M059J (cell line): ENCODE measurements around the gene BBIP1. TPM values are rescaled to one million over a fixed set of nuclear protein-coding genes. Genes with fewer than 3 reads are reported as not detected.

Experiments
- DNase-seq: peaks from one replicate; pipeline ENCODE4 v3.0.0-alpha.2; 2012; ENCODE audit warnings: low read depth
- total RNA-seq: library from RNA; depleted of rRNA; stranded (reverse); fragments of >200 nt; shearing (Covaris generic); gene quantifications from 2 replicates; pipeline ENCODE4 v1.2.3, GENCODE V29; 2014; rRNA removed

Gene BBIP1, protein sequence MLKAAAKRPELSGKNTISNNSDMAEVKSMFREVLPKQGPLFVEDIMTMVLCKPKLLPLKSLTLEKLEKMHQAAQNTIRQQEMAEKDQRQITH
- total RNA-seq: 32.1 and 36.2 TPM in 2 replicates

DNA sequence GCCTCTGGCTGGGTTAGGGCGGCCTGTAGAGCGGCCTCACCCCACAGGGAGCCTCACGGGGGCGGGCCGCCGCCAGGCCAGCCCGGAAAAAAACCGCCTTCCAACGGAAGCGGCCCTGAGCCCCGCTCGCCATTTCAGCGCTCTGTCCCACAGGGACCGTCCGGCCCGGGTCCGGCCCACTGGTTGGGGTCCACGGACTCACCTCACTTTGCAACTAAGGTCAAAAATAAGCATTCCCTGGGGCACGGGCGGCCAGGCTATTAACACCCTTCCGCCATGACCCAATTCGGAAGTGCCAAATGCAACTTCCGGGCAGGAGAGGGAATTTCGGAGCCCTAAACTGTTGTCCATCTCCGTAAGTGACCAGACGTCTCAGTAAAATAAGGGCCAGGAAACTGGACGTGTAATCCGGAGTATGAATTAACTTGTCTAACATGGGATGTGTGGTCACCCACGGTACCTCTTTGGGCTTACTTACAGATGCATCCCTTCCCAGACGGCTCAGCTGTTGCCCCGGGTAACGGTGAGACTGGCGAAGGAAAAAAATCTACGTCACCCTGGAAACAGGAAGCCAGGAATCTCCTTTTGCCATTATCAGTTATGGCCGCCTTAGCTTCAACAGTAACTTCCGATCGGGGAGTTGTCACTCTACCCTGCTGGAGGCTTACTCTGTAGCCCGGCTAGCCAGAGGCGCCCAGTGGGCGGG is at the start of gene BBIP1:
Gene BBIP1 (minus strand): TSS at position 538 of the 706 bp plus-strand sequence. CDS start 1,023 bp downstream, outside the sequence.
- peak; percentile 100 for DNase-seq

DNA sequence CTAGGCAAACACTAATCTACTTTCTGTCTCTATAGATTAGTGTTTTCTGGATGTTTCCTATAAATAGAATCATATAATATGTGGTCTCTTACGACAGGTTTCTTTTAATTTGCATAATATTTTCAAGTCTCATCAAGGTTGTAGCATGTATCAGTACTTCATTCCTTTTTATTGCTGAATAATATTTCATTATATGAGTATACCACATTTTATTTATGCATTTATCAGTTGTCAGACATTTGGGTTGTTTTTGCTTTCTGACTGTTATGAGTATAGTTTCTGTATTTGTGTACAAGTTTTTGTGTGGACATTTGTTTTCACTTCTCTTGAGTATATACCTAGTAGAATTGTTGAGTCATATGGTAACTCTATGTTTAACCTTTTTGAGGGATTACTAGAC is 48.7 kb upstream of the BBIP1 start:
- no peak for DNase-seq

DNA sequence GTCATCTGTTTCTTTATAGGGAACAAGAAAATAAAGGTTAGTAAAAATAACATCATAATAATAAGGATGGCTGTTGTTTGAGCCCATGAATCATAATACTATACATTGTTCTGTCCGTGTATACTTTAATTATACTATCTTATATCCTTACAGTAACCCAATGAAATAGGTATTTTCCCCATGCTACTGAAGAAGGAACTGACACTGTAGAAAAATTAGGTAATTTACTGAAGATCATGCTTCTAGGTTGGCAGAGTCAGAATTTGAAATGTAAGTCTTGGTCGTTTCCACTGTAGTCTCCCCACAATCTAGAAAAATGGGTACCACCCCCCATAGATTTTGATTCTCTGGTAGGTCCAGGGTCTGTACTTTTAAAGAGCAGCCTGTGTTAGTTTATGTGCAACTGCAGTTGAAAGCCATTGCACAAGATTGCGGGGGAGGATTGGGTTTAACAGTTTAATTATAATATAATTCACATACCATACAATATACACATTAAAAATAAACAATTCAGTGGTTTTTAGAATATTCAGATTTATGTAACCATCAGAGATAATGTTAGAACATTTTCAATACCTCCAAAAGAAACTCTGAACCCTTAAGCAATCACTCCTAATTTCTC is 48.1 kb upstream of the BBIP1 start:
- no peak for DNase-seq

DNA sequence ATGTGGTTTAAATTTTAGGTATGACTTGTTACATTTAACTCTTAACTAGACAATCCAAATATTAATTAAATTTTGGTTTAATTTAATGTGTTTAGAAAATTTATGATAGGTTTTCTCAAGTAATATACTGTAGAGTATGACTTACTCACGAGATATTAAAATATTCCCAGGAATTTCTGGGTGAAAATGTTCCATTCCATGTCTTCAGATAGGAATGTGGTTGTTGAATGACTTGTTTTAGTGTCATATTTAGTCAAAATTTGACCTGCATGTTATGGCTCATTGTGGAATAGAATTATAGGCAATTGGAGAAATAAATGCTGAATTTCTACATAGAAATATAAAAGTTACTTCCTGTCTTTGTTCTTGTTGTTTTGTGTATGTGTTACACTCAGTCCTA is 47.2 kb upstream of the BBIP1 start:
- DNase-seq: no peak

DNA sequence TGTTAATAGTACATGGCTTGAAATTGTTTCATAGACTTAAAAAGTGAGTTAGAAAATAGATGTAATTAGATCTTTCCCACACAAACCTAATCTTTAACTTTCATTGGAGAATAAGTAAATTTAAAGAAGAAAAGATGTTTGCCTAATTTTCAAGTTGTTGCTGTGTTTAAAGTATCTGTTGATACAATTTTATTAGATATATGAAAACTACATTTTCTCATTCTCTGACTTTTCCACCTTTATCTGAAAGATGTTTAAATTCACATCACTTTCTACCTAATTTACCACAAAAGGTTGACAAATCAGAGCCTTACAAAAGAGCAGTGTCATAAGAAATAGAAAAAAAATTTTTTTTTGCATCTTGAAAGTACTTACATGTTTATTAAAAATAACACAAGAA is 46.2 kb upstream of the BBIP1 start:
- no peak for DNase-seq

DNA sequence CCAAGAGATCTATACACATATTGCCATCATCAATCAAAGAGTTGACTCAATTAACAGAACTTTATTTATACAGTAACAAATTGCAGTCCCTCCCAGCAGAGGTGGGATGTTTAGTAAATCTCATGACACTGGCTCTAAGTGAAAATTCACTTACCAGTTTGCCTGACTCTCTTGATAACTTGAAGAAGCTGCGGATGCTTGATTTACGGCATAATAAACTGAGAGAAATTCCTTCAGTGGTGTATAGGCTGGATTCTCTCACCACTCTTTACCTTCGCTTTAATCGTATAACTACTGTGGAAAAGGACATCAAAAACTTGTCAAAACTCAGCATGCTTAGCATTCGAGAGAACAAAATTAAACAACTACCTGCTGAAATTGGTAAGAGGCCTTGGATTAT is 45.7 kb upstream of the BBIP1 start:
- no peak for DNase-seq

DNA sequence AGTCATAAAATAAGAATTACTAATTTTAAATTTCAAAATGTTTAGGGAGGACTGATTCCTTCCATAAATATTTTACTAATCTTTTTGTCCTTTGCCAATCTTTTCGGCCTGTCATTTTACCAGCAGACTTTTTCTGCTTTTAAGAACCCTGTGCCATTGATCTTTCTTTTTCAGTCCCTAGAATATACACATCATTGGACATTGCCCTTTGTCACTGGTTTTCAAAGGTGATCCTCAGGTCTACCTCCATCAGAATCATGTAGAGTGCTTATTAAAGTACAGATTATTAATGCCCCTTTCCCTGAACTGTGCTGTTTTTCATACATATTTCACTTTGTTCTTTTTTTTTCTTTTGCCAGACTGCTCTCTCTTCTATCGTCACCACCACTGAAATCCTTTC is 44.2 kb upstream of the BBIP1 start:
- DNase-seq: no peak

DNA sequence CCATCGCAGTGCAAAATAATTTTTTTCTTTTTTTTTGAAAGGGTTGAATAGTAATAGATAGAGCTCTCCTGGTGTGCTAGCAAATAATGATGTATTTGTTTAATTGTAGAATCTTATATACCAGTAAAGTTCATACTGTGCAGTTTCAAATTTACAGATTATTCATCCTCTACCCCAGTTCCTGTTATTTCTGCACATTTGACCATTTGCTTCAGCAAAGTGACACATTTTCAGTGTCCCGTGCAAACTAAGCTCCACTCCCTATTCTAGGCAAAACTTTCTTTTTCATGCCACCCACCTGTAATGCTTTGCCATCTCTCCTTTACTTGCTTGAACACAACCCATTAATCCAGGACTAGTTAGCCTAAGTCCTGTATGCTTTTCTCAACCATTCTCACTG is 43.5 kb upstream of the BBIP1 start:
- DNase-seq: no peak

DNA sequence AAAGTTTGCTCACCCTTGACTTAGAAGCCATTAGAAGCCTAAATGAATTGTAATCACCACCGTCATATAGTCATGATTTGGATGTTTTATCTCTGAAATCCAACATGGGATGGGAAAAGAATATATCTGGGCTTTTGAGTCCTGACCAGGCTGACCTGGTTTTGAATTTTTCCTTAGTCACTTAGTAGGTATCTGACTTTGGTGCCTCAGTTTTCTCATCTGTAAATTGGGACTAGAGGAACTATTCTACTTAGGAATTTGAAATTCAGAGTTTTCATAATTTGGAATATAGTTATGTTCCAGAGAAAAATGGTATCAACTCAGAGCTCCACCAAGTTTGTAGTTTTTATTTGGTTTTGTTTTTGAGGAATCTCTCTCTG is 41.3 kb upstream of the BBIP1 start:
- DNase-seq: no peak

DNA sequence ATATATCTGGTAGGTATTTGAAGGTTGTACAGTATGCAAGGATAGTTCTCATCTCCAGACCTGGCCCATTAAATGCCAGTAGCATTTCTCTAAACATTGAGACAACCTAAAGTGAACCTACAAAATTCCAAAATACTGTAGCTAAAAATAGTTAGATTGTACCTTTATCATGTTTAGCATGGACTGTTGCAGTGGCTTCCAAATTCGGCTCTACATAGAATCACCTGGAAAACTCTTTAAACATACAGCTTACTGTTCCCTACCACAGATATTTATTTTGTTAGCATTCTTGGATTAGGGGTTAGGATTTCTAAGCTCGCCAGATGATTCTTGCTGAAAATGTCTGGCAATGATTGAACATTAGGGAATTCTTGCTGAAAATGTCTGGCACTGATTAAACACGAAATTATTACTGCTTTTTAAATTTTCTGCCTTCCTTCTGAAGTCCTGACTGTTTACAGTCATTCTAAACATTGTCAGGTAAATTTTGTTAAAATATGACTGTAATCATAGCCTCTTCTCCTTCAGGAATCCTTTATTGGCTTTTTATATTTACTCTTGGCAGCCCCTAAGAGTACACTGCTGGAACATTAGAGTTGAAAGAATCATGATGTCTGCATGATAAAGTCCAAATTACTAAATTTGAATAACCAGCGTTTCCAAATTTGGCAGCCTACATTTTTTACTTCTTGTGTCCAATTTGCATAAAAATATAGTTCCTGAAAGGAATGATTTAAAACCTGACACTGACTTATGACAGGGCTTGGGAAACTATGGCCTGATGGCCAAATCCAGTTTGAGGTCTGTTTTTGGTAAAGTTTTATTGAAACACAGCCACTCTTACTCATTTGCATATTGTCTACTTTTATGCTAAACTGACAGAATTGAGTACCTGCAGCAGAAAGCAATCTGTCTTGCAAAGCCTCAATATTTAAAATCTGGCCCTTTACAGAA is 40.7 kb upstream of the BBIP1 start:
- DNase-seq: no peak

DNA sequence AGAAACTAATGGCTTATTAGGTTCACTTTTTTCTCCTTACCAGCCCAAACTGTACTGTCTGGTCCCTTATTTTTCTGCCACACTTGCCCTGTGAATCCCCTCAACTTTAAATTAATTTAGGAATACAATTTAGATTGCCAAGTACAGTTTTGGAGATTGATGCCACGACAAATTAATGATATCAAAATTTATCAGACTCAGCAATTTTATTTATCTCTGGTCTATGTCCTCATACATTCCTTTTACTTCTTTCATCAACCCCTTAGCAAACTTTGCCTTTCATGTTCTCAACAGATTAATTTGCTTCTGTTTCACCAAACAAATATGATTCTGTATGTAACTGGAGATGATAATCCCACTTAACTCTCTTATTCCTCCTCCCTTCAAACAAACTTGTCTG is 38.6 kb upstream of the BBIP1 start:
- DNase-seq: no peak

DNA sequence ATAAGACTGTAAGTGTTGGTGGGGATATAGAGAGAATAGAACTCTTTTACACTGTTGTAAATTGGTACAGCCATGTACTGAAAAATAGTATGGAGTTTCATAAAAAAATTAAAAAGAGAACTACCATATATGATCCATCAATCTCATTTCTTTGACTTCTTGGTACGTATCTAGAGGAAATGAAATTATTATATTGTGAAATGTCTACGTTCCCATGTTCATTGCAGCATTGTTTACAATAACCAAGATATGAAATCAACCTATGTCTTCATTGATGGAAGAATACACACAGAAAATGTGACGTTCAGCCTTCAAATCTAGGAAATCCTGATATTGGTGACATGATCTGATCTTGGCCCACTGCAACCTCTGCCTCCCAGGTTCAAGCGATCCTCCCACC is 32.4 kb upstream of the BBIP1 start:
- no peak for DNase-seq

DNA sequence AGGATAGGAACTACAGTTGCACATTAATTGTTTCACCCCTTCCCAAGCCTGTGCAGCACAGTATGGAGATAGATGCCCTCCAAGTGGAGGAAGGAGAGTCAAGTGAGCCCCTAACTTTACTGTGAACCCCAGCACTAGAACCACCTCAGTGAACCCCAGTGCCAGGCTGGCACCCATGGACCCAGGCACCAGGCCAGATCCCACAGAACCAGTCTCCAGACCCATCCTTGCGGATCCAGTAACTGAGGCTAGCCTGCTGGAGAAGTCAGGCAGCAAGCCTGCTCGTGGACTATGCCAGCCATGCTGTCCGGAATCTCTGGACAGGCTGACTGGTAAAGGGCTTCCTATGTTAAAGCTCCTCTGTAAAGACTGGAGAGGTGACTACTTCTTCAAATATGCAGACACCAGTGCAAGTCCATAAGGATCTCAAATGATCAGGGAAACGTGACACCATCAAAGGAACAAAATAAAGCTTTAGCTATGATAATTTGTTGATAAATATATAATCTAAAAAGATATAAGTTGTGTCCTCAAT is 28.1 kb upstream of the BBIP1 start:
- peak; percentile 10 for DNase-seq

DNA sequence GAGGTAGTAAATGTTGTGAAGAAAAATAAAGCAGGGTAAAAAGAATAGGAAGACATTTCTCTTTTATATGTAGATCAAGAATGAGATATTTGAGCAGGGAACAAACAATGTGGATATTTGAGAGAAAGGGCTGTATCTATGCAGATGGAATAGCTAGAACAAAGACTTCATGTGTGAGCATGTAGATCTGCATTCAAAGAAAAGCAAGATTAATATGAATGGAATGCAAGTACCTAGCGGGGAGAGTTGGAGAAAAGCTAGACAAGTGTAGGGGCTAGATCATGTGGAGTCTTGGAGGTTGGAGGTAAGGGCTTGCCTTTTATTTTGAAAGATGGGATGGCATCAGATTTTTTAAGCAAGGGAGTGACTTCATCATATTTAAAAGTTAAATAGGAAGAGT is 27.5 kb upstream of the BBIP1 start:
- no peak for DNase-seq

DNA sequence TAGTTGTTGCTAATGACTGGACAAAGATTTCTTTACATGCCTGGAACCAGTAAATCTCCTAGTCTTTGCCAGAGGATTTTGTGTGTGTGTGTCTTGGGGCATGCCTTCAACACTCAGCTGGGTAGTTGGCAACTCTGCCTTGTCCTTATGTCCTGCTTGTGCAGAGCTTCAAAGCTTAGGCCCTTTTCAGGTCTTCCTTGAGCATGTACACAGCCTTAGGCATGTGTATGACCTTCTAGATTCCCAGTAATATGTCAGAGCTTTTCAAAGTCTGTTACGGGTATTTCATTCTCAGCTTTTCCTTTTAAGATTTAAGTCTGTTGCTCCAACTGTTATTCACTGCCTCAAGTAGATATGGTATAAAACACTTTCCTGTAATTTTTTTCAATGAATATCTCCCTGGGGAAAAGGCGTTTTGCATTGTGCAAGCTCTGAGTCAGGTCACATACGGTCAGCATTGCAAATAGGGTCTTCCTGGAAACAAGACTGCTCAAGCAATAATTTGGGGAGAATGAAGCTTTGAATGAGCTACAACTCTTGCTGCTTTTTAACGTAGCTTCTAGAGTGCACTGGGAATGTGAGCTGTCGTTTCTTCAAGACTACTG is 25.9 kb upstream of the BBIP1 start:
- no peak for DNase-seq

DNA sequence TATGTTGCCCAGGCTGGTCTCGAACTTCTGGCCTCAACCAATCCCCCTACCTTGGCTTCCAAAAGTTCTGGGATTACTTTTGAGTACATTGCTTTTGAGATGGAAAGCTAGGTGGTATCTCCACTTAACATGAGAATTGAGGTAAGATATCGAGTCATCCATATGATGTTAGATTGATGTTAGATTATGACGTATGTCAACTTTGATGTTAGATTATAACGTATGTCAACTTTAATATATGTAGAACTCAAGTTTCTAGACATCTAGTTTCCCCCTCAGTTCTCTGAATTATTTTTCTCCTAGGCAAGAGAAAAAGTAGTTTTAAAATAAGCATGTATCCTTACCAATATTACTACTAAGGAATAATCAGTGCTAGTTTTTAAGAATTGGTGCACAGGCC is 20.4 kb upstream of the BBIP1 start:
- DNase-seq: no peak

DNA sequence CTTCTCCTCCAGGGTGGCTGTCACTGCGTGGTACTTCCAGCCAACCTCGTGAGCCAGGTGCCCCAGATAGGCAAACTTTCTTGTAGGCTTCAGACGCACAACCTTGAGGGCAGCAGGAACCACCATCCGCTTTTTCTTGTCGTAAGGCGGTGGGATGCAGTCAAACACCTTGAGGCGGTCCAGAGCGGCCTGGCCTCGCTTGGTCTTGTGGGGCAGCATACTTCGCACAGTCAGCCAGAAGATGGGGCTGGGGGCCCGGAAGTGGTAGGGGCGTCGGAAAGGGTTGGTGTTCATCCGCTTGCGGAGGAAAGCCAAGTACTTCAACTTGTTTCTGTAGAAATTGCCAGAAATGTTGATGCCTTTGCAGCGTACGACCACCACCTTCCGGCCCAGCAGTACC is 17.8 kb upstream of the BBIP1 start:
- DNase-seq: no peak

DNA sequence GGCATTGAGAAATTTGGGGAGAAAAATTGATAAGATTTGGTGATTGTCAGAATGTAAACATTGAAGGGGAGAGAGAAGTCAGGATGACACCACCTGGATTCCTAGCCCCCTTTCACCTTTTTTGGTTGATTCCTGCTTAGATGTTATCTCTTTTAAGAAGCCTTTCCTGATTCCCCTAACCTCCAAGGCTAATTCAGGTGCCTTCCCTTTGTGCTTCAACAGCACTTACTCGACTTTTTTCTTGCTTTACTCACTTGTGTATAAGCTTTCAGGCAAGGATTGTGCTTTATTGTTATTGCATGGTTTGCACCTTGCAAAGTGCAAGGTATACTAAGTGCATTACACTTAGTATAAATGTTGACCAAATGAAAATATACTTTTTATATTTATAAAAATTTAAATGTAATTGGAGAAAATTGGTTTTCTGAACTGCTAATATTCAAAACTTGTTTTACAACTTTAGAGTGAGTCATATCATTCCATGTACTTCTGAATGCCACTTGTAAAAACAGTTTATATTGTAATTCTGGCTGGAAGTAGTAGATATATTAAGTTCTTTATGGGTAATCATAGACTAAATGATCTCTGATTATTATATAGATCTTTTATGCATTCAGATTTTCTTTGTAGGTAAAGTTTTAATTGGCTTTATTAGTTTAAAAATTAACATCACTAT is 13.7 kb upstream of the BBIP1 start:
- DNase-seq: no peak

DNA sequence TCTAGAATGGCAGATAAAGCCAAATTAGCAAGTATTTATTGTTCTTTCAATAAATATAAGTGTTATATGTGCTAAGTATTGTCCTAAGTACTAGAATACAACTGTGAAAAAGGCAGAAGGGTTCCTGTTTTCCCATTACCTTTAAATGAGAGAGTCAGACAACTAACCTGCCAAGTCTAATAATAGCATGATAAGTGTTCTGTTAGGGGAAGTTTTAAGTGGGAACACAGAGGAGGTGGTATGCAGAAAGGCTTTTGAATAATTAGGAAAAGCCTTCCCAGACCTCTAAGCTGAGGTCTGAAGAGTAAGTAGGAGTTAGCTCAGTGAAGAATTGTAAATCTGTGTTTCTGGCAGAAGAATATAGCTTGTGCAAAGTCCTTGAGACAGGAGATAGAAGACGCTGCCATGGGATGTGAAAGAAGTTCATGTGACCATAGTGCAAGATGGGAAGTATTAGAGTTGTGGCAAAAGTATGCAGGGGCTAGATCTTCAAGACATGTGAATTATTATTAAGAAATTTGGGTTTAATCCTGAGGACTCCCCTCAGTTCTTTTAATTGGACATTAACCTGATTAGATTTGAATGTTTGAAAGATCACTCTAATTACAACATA is 12.9 kb upstream of the BBIP1 start:
- no peak for DNase-seq

DNA sequence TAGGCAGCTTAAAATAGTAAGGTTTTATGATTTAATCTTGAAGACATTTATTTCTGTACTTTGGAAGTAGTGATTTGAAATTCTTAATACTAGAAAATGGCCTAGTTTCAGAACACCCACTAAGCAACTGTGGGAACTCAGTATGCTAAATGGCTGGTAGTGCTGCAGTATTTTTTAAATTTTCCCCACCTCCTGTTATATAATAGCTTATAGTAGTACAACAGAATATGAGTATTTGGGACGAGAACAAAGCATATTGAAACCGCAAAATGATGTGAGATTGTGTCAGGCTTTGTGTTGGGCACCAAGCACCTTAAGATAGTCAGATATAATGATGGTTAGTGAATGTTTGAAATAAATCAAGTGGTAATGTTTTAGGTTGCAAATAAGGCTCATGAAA is 8.5 kb upstream of the BBIP1 start:
- DNase-seq: no peak
